ENCODE results near the gene CRAT.
"Not testable (repeated sequence)": the region's sequence is repeated elsewhere in the genome, so short reads cannot be mapped to it uniquely, and the experiment has no call there.

CRAT gene

DNA sequence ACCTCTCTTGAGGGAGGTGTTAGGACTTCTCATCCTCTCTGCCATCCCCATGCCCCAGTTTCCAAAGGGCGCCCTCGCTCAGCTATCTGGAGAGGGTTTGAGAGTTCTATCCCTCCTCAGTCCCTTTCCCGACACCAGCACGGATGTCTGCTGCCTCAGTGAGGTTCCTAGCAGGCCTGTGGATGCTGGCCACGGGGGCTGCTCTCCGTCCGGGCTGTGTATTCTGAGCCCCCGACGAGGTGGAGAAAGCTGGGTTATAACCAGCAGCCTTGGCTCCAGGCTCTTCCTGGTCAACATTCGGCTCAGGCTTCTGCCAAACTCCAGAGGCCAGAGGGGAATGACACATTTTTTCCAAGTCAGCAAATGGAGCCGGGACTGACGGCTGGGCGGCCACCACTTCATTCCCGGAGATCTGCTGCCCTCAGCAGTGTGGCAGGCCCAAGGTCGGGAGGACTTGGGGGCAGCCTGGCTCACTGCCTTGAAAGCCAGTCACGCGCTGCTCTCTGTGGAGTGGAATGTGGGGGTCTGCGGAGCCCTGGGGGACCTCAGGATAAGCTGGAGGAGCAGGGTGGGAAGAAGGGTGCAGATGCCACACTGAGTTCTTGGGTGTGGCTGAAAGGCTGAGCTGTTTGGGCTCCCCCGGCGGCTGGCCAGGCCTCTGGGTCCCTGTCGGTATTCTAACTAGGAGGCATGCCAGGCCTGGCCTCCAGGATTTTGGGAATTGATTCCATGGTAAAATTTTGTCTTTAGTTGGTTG, 28.1 kb upstream of the CRAT start:
- in situ Hi-C loops (cut with HindIII; ENCODE audit: low sequenced_read_pairs) = loop anchor here (10.0 kb wide), 1 partner anchor 636 kb away; no protein-coding TSS in a partner anchor

DNA sequence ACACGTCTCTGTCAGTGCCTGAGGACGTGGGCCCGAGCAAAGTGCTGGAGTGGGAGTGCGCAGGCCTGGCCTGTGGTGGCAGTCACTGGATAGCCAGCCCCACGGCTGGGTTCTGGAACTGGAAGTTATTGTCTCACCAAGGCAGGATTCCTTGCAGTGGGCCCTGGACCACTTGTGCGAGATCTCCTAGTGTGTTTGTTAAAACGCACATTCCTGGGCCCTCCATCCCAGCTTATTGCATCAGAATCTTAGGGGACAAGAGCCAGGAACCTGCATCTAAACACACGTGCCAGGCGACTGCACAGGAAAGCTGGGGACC, 27.5 kb upstream of the CRAT start:
- in situ Hi-C loops (cut with HindIII; ENCODE audit: low sequenced_read_pairs) = loop anchor here (10.0 kb wide), 1 partner anchor 637 kb away; no protein-coding TSS in a partner anchor

DNA sequence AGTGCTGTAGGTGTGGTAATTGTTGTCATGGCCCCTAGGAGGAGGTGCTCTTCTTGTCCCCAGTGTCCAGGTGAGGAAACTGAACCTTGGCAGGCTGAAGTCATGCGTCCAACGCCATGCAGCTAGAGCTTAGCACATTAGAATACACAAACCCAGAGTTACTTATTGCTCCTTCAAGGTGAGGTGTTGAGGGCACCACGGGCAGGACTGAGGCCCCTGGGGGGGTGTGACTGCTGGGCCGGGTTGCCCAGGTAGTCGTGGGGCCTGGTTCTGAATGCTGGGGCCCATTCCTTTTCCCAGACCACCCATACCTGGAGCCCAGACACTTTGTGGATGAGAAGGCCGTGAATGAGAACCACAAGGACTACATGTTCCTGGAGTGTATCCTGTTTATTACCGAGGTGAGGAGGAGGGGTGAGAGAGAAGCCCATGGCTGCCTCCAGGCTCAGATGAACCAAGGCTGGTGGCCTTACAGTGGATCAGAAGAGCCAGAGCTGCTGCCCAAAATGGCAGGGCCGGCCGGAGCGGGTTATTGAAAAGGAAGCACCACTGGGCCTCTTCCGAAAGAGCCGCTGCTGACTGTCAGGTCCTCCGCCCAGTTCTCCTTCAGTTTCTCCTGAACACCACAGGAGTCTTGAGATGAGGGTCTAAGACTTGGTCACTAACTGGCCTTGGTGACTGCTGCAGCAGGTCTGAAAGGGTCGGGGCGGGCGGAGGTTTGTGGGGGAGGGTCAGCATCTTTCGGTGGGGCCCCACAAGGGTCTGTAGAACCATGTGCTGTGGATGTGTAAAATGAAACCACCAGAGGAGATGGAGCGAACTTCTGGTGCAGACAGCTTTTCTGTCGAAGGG, 26.9 kb upstream of the CRAT start:
- in situ Hi-C loops (cut with HindIII; ENCODE audit: low sequenced_read_pairs) = loop anchor here (10.0 kb wide), 1 partner anchor 637 kb away; no protein-coding TSS in a partner anchor

DNA sequence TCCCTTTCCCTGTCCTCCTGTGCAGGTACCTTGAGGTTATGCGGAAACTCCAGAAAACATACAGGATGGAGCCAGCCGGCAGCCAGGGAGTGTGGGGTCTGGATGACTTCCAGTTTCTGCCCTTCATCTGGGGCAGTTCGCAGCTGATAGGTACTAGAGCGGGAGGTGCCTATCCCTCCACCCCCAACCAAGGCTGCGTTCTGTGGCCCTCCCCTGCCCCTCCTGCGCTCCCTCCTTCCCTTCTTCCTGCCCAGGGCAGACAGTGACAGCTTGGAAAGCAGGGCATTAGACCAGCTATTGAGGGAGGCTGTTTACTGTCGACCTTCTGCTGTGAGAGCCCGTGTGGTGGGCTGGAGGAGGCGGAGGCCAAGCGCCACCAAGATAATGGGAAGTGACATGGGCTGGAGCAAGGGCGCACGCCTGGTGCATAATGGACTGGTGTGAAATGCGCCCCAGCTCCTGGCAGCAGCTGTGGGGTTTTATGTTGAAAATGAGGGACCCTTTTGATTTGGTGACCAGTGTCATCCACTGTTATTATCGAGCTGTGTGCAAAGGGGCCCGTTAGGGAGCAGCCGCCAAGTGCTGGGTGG, 25.9 kb upstream of the CRAT start:
- in situ Hi-C loops (cut with HindIII; ENCODE audit: low sequenced_read_pairs) = loop anchor here (10.0 kb wide), 1 partner anchor 638 kb away; no protein-coding TSS in a partner anchor

DNA sequence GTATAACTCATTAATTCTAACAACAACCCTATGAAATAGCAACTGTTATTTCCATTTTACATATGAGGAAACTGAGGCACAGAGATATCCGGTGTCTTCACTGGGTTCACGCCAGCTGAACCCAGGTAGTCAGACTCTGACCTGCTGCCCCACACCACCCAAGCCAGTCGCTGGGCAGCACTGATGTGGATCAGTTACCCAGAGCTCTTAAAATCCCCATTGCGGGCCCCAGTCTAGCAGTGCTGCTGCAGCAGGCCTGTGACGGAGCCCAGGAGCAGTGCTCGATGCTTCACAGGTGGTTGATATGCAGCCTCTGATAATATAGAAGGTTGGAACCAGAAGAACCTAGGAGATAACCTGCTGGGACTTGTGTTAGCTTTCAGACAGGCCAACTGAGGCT, 24.9 kb upstream of the CRAT start:
- in situ Hi-C loops (cut with HindIII; ENCODE audit: low sequenced_read_pairs) = loop anchor here (10.0 kb wide), 1 partner anchor 639 kb away; no protein-coding TSS in a partner anchor

DNA sequence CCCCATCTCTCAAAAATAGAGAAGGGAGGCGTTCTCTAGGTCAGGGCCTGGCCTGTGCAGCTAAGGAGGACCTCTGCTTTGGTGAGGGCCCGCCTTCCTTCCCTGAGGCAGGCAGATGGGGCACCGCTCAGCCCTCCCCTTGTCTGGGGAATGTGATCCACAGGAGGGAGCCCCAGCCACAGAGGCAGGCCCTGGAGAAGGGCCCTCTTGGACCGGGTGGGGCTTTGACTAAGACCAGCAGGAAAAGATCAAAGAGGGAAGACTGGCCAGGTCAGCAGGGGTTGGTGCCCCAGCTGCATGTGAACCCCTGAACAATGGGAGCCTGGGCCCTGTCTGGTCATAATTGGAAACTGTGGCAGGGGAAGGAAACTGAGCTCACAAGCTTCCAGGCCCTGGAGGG, 22.5 kb upstream of the CRAT start:
- in situ Hi-C loops (cut with HindIII; ENCODE audit: low sequenced_read_pairs) = loop anchor here (10.0 kb wide), 1 partner anchor 642 kb away; no protein-coding TSS in a partner anchor

DNA sequence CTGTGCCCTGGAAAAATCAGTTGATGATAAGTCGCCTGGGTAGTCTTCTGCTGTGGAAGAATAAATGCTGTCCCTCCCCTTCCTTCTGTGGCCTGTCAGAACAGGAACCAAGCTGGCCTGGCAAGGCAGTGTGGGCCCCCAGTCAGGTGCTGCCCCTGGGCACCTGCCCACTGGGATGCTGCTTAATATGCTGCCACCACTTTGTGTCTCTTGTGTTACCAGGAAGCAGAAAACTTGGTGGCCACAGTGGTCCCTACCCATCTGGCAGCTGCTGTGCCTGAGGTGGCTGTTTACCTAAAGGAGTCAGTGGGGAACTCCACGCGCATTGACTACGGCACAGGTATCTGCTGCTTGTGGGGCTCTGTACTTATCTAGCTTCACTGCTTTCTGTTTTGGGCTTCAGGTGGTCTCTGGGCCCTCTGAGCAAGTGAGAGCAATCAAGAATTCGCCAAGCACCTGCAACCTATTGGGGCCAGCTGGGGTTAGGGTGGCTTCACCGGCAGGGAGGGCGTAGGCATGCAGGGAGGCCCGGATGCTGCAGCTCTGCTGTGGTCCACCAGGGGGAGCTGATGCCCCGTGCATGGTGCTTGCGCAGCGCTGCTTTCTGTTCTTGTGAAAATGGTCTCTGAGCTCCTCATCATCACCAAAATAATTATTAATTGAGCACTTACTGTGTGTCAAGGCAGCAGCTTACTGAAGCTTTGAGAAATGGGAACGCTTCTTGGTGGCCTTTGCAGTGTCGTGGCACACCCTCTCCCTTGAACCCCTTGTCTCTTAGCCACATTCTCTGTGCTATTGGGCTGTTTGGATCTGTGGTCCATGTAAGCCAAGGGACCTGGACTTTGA, 20.9 kb upstream of the CRAT start:
- in situ Hi-C loops (cut with HindIII; ENCODE audit: low sequenced_read_pairs) = loop anchor here (10.0 kb wide), 1 partner anchor 643 kb away; no protein-coding TSS in a partner anchor

DNA sequence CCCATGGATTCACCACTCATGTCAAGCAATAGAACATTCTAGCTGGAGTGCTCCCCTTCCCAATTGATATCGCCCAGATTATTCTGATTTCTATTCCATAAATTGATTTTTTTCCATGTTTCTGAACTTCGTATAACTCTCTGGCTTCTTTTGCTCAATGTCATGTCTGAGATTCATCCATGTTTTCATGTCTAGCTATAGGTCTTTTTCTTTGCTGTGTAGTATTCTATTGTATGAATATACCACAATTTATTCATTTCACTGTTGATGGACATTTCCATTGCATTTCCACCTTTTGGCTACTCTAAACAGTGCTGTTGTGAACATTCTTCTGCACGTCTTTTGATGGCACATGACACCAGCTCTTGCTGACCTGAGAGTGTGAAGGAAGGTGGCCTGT, 20.2 kb upstream of the CRAT start:
- in situ Hi-C loops (cut with HindIII; ENCODE audit: low sequenced_read_pairs) = loop anchor here (10.0 kb wide), 1 partner anchor 644 kb away; no protein-coding TSS in a partner anchor

DNA sequence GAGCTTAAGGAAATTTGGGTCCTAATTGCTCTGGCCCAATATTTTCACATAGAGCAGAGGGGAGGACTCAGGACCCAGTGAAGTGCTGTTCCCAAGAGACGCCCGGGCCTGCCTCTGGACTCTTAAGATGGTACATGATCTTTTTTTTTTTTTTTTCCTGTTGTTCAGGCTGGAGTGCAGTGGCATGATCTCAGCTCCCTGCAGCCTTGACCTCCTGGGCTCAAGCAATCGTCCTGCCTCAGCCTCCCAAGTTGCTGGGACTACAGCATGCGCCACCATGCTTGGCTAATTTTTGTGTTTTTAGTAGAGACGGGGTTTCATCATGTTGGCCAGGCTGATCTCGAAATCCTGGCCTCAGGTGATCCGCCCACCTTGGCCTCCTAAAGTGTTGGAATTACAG, 19.7 kb upstream of the CRAT start:
- in situ Hi-C loops (cut with HindIII; ENCODE audit: low sequenced_read_pairs) = loop anchor here (10.0 kb wide), 1 partner anchor 645 kb away; no protein-coding TSS in a partner anchor

DNA sequence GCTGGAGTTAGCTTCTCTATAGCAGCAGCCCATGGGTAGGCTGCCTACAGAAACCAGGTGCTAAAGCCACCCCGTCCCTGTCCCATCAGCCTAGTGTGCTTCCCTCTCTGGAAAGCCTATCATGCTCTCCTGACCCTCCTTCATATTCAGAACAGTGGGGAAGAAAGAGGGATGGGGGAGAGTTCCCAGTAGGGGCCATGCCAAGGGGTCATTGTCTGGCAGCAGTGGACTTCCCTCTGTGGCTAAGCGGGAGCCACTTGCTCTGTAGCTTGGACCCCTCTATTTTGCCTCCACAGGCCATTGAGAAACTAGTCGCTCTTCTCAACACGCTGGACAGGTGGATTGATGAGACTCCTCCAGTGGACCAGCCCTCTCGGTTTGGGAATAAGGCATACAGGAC, 18.1 kb upstream of the CRAT start:
- in situ Hi-C loops (cut with HindIII; ENCODE audit: low sequenced_read_pairs) = no loop called here

DNA sequence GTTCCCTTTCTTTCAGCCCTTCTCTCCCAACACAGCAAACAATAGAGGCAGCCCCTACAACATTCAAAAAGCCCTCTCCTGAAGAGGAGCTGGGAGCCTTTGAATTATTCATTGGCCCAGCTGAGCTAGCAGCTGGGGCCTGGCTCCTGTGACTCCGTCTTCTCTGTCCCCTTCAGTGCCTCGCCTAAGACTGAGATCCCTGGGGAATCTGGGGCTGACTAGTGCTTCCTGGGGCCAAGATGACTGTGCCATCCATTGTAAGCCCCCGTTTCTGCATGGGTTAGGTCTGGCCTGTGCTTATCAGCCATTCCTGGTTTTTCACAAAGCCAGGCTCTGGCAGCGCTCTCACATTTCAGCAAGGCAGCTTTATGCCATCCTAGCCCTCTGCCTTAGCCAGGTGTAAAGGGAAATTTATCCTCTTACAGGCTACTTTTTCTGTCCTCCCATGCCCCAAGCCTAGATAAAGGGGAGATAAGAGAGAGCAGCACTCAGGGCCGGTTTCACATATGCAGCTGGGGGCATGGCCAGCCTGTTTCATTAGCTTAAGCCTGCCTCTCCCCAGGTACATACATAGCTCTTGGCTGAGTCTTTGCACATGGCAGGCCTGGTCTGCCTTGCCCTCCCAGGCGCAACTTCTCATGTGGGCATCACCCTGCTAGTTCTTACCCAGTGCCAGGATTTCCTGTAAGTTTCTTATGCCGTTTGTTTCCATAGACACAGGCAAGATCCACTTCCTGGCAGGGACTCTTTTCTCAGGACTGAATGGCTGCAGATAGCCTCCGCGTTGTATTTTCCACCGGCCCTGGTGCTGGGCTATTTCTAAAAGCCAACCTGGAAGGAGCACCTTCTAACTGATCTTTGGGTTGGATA, 16.4 kb upstream of the CRAT start:
- in situ Hi-C loops (cut with HindIII; ENCODE audit: low sequenced_read_pairs) = no loop called here

DNA sequence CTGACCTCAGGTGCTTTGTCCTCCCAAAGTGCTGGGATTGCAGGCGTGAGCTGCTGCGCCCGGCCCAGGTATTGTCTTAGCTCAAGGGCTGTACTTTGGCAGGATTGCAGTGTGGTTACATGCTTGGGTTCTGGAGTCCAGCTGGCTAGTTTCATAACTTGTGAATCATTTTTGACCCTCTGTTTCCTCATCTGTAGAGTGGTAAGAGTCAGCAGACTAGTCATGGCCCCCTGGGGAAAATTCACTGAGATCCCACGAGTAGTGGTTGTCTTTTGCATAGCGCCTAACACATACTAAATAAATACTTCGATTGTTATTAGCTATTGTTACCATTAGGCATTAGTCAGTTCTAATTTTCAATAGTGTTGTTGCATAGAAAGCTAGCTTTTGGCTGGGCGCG, 14.9 kb upstream of the CRAT start:
- in situ Hi-C loops (cut with HindIII; ENCODE audit: low sequenced_read_pairs) = no loop called here

DNA sequence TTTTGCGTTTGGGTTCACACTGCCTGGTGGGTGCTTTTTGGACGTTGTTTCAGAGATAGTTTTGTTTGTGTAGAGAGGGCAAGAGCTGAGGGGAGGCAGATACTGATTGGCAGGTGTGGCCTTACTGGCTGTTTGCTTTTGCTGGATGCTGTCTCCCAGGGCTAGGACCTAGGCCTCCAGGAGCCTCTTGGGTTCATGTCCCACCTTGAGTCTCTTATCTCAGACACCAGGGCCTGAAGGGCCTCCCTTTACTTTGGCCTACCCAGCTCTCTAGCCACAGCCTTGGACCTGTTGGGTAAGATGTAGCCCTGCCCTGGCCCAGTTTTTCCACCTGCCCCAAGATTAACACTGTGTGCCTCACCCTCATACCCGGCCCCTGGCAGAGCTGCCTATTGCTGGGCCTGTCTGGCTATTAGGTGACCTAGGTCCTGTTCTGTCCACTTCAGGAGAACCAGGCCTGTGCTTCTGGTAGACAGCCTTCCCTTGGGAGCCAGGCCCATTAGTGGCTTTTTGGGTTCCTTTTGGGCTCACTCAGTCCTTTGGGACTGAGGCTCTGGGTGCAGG, 14.0 kb upstream of the CRAT start:
- in situ Hi-C loops (cut with HindIII; ENCODE audit: low sequenced_read_pairs) = no loop called here

DNA sequence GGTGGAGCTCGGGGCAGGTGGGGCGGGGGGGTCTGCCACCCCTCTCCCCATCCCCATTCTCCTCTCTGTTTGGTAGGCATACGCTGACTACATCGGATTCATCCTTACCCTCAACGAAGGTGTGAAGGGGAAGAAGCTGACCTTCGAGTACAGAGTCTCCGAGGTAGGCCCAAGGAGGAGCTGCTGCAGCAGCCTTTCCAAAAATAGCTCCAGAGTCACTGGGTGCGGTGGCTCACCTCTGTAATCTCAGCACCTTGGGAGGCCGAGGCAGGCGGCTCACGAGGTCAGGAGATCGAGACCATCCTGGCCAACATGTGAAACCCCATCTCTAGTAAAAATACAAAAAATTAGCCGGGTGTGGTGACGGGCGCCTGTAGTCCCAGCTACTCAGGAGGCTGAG, 12.4 kb upstream of the CRAT start:
- in situ Hi-C loops (cut with HindIII; ENCODE audit: low sequenced_read_pairs) = not testable (repeated sequence)

DNA sequence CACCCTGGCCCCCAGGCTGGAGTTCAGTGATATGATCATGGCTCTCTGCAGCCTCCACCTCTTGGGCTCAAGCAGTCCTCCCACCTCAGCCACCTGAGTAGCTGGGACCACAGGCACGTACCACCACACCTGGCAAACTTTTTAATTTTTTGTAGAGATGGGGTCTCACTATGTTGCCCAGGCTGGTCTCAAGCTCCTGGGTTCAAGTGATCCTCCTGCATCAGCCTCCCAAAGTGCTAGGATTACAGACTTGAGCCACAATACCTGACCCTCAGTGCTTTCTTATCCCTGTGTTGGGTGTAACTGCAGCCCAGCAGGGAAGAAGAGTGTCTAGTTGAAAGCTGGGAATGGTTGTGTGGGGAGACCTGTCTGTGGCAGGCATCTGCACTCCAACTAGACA, 11.5 kb upstream of the CRAT start:
- in situ Hi-C loops (cut with HindIII; ENCODE audit: low sequenced_read_pairs) = no loop called here

DNA sequence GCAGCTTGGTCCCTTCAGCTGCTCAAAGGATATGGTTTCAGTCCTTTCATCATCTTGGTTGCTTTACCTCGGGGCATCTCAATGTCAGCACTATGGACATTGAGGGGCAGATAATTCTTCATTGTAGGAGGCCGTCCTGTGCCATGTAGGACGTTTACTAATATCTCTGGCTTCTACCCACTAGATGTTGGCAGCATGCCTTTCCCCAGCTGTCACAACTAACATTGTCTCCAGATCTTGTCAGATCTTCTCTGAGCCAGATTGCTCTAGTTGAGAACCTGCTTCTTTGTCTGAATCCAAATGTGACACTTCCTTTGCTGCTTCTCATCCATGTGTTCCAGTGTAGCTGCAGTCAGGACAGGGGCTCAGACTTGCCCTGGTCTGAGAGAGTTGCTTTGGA, 10.9 kb upstream of the CRAT start:
- in situ Hi-C loops (cut with HindIII; ENCODE audit: low sequenced_read_pairs) = no loop called here

DNA sequence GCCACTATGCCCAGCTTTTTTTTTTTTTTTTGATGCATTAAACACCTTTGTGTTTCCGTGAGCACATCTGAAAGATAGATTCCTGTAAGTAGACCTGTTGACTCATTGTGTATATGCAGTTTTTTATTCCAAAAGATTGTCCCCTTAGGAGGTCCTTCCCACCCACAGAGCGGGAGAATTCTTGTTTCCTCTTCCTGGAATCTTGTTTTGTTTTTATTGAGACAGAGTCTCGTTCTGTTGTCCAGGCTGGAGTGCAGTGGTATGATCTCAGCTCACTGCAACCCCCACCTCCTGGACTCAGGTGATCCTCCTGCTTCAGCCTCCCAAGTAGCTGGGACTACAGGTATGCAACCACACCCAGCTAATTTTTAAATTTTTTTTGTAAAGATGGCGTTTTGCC, 8.2 kb upstream of the CRAT start:
- in situ Hi-C loops (cut with HindIII; ENCODE audit: low sequenced_read_pairs) = no loop called here

DNA sequence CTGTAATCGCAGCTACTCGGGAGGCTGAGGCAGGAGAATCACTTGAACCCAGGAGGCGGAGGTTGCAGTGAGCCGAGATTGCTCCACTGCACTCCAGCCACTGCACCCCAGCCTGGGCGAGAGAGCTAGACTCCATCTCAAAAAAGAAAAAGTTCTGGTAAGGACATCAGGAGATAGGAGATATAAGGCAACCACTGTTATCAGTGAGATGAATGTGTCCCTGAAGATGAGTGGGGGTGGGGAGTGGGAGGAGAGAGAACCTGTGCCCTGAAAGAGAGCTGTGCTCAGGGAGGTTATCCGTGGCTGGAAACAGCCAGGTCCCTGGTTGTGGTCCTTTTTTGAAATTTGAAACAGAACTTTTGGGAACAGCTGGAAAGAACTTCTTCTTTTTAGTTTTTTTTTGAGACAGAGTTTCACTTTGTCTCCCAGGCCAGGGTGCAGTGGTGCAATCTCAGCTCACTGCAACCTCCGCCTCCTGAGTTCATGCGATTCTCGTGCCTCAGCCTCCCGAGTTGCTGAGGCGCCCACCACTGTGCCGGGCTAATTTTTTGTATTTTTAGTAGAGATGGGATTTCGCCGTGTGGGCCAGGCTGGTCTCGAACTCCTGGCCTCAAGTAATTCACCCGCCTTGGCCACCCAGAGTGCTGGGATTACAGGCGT, 3.2 kb upstream of the CRAT start:
- in situ Hi-C loops (cut with HindIII; ENCODE audit: low sequenced_read_pairs) = no loop called here

DNA sequence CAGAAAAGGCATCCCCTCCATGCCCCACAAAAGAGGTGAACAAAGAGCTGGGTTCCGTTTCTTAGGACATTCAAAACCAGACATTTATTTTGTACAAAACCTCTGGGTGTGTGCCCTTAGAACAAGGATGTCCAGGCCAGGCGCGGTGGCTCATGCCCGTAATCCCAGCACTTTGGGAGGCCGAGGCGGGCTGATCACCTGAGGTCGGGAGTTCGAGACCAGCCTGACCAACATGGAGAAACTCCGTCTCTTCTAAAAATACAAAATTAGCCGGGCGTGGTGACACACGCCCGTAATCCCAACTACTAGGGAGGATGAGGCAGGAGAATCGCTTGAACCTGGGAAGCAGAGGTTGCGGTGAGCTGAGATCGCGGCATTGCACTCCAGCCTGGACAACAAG, 1.9 kb upstream of the CRAT start:
- in situ Hi-C loops (cut with HindIII; ENCODE audit: low sequenced_read_pairs) = not testable (repeated sequence)

All from DLD1 (cell line).